Measurements from ENCODE around the gene HEATR5A. TPM values are rescaled to one million over a fixed set of nuclear protein-coding genes. Genes with fewer than 3 reads are reported as not detected.
A peak's percentile ranks its signal among the peaks of the same experiment; 100 is the strongest.

HEATR5A gene
- total and polyA plus RNA-seq, 2 of the 13 experiments (the other 11 are each of a cell fraction or from before 2014, with no cell fraction given) = 36.4 to 105 TPM

- TF ChIP-seq UBTF (CRISPR knock-in tag; IDR thresholded peaks at IDR 0.05) (no peak), GATA4 (IDR thresholded peaks at IDR 0.05; ENCODE audit: borderline replicate concordance, low read depth) (peak; percentile 91; the same call in 1 of the 2 replicates), ZNF746 (CRISPR knock-in tag; IDR thresholded peaks at IDR 0.05) (peak; percentile 82; the same call in 1 of the 2 replicates), BRD4 (CRISPR knock-in tag; IDR thresholded peaks at IDR 0.05) (no peak), ZNF205 (CRISPR knock-in tag; IDR thresholded peaks at IDR 0.05) (peak; percentile 83), ZNF7 (CRISPR knock-in tag; IDR thresholded peaks at IDR 0.05) (peak; percentile 54; the same call in 1 of the 2 replicates), ONECUT2 (CRISPR knock-in tag; IDR thresholded peaks at IDR 0.05) (peak; percentile 72), CREBL2 (CRISPR knock-in tag; IDR thresholded peaks at IDR 0.05; ENCODE audit: borderline replicate concordance) (0 out of 2 replicates have a peak, but pooled peaks have one; percentile 67), RORA (CRISPR knock-in tag; IDR thresholded peaks at IDR 0.05) (0 out of 2 replicates have a peak, but pooled peaks have one; percentile 55), HIC2 (CRISPR knock-in tag; IDR thresholded peaks at IDR 0.05; ENCODE audit: low read depth) (no peak), CSRNP1 (CRISPR knock-in tag; IDR thresholded peaks at IDR 0.05) (0 out of 2 replicates have a peak, but pooled peaks have one; percentile 36), MATR3 (CRISPR knock-in tag; IDR thresholded peaks at IDR 0.05) (no peak), HMG20A (CRISPR knock-in tag; IDR thresholded peaks at IDR 0.05; ENCODE audit: borderline replicate concordance) (0 out of 2 replicates have a peak, but pooled peaks have one; percentile 34), FUBP1 (CRISPR knock-in tag; IDR thresholded peaks at IDR 0.05; ENCODE audit: borderline replicate concordance) (0 out of 2 replicates have a peak, but pooled peaks have one; percentile 31), KLF6 (CRISPR knock-in tag; IDR thresholded peaks at IDR 0.05) (peak; percentile 37; the same call in 1 of the 2 replicates), MTF2 (CRISPR knock-in tag; IDR thresholded peaks at IDR 0.05; ENCODE audit: borderline replicate concordance) (no peak), NR1H2 (CRISPR knock-in tag; IDR thresholded peaks at IDR 0.05; ENCODE audit: borderline replicate concordance, low read depth) (no peak), DNMT1 (CRISPR knock-in tag; IDR thresholded peaks at IDR 0.05) (no peak)
Observed at GRCh38 chr14:31280132-31280870, 140.0 kb downstream of the HEATR5A start (continued).
